ENCODE results near the gene COX6B1.
"Not testable (repeated sequence)": the region's sequence is repeated elsewhere in the genome, so short reads cannot be mapped to it uniquely, and the experiment has no call there.

COX6B1 gene, protein sequence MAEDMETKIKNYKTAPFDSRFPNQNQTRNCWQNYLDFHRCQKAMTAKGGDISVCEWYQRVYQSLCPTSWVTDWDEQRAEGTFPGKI
- 53.4 to 68.3 reads per million in 2 donors for total RNA-seq

- DNase-seq, result peak; percentile 65
Measured at GRCh38 chr19:35648017-35648961, at the start of gene COX6B1. TSS of gene COX6B1 (plus strand) at chr19:35648323. CDS start at chr19:35651244, 2,921 bp downstream.

- DNase-seq, result no peak
Measured at GRCh38 chr19:35601971-35602370, 46.2 kb upstream of the COX6B1 start.

DNA sequence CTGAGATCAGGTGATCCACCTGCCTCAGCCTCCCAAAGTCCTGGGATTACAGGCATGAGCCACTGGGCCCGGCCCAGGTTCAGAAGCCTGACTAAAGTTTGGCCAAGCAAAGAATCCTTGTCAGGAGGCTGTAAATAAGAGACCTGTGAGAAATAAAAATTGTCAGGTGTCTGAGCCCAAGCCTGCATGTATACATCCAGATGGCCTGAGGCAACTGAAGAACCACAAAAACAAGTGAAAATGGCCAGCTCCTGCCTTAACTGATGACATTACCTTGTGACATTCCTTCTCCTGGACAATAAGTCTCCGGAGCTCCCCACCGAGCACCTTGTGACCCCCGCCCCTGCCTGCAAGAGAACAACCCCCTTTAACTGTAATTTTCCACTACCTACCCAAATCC is 43.7 kb upstream of the COX6B1 start:
- DNase-seq, result not testable (repeated sequence)

DNA sequence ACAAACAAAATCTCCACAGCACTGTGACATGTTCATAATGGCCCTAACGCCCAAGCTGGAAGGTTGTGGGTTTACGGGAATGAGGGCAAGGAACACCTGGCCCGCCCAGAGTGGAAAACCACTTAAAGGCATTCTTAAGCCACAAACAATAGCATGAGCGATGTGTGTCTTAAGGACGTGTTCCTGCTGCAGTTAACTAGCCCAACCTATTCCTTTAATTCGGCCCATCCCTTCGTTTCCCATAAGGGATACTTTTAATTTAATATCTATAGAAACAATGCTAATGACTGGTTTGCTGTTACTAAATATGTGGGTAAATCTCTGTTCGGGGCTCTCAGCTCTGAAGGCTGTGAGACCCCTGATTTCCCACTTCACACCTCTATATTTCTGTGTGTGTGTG is 41.0 kb upstream of the COX6B1 start:
- DNase-seq, result not testable (repeated sequence)

DNA sequence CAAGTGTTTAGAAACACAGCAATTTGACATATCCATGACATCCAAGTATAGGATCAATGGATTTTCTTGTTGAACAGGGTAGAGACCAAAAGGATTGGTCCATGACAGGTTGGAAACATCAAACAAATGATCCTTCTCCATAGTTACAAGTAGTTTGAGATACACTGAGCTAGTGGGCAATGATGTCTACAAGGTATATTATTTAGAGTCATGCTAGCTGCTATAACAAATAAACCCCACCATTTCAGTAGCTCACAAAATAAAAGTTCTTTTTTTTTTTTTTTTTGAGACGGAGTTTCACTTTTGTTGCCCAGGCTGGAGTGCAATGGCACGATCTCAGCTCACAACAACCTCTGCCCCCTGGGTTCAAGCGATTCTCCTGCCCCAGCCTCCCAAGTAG is 40.5 kb upstream of the COX6B1 start:
- DNase-seq, result no peak

DNA sequence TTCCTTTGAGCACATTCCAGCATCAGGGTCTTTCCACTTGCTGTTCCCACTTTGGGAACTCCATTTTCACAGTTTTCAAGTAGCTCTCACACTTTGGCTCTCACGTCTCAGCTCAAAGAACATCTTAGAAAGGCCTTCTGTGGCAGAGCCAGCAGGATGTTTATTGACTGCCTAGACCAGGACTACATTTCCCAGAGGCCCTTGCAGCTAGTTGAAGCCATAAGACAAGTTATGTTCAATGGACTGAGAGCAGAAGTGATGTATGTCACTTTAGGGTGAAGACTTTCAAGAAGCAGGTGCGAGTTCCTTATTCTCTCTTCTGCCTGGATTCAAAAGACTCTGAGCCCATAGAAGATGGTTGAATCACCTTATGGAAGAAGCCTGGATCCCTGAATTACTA is 39.9 kb upstream of the COX6B1 start:
- DNase-seq, result no peak

DNA sequence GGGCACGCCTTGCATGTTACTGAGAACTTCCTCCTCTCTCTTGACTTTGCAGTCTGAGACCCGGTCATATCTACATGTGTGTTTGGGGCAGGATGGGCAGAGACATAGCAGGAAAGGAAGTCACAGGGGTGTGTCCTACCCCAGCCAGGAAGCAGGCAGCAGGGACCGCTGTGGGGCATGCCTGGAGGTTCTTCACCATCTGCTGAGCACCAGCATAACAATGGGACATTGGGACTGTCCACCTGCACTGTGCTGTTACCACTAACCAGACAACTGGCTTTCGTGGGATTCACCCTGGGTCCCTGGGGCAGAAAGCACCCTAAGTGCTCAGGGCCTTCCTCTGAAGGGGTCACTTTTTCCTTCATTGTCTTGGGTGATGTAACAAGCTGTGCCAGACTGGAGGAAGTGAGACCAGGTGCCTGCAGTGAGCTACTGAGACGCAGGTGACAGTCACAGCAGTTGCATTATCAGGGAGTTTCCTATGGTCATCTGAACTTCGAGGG is 38.2 kb upstream of the COX6B1 start:
- DNase-seq, result no peak

DNA sequence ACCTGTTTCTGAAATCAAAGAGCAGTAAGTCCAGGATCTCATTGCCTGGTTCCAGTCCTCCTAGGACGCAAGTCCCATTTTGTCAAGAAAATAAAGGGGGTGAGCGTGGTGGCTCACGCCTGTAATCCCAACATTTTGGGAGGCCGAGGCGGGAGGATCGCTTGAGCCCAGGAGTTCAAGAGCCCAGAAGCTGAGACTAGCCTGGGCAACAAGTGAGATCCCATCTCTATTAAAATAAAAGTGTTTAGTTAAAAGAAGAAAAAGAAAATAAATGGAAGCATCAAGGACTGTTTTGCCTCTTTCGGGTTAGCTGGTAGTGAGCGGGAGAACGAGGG is 35.9 kb upstream of the COX6B1 start:
- no peak for DNase-seq

GRCh38 chr19:35612559-35613321 is 35.4 kb upstream of the COX6B1 start, which contains the start of gene HAUS5:
TSS of gene HAUS5 (plus strand) at chr19:35612735. CDS start at chr19:35612795, 60 bp downstream.
- DNase-seq, result peak; percentile 96

GRCh38 chr19:35613574-35613973 is 34.5 kb upstream of the COX6B1 start:
- DNase-seq, result no peak

GRCh38 chr19:35615036-35615435 is 33.1 kb upstream of the COX6B1 start:
- no peak for DNase-seq

GRCh38 chr19:35618857-35619256 is 29.3 kb upstream of the COX6B1 start:
- DNase-seq, result no peak

- DNase-seq, result no peak
Measured at GRCh38 chr19:35619290-35619923, 28.7 kb upstream of the COX6B1 start.

GRCh38 chr19:35620001-35620400 is 28.1 kb upstream of the COX6B1 start:
- DNase-seq, result no peak

DNA sequence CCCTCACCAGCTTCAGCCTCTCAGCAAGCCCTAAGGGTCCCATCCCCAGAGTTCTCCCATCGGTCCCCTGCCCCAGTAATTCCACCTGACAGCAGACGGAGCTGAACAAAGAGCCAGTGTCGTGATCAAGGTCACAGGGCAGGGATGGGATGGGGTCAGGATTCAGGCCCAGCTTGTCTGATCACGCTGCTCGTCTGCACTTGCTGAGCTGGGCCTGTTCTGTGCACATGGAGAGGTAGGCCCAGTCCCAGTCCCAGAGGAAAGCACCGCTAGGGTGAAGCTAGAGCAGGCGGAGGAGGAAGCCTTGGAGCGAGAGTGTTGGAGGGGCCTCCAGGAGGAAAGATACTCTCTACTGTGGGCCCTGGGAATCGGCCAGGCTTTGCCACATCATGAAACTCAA is 26.4 kb upstream of the COX6B1 start:
- DNase-seq, result no peak

- DNase-seq, result no peak
Measured at GRCh38 chr19:35622750-35623149, 25.4 kb upstream of the COX6B1 start.

GRCh38 chr19:35623327-35624010 is 24.7 kb upstream of the COX6B1 start:
- DNase-seq, result no peak

GRCh38 chr19:35628264-35628564 is 19.9 kb upstream of the COX6B1 start:
- no peak for DNase-seq

DNA sequence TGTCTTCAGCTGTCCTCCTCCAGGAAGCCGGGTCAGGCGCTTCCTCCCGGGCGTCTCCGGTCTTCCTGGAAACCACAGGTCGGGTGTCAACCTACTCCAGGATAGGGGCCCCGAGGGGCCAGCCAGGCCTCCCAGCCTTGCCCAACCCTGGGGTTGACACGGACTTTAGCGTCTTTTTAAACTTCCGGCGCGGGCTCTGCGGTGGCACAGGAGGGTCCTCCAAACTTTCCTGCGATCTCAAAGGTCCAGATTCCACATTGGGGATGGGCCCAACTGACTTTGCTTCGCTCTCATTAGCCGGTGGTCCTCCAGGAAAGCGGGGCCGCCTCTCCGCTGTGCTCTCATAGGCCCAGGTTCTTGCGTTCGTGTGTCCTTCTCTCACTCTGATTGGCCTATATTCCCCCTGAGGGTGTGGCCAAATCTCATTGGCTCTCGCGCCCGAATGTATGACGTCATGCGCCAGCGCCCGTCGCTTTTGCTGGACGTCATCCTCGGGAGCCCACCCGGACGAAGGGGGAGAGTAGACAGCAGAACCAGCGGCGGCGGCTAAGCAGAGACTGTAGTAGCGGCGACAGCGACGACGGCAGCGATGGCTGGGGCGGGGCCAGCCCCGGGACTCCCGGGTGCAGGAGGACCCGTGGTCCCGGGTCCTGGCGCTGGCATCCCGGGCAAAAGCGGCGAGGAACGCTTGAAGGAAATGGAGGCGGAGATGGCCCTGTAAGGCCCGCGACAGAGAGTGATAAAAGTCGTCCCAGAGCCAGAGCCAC is 19.4 kb upstream of the COX6B1 start, which contains the start of gene RBM42:
Gene RBM42 (plus strand): TSS at position 472 of the 767 bp plus-strand sequence. CDS start 118 bp downstream, at position 590.
- DNase-seq, result peak; percentile 89

DNA sequence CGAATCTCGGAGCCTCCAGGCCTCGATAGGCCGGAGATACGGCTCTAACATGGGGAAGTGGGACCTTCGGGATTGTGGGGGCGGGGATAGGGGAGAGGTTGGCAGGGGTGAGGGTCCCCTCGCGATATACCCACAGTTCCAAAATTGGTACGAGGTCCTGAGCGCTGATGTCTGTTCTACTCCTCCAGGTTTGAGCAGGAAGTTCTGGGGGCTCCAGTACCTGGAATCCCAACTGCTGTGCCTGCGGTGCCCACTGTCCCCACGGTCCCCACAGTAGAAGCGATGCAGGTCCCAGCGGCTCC is 18.8 kb upstream of the COX6B1 start:
- DNase-seq, result no peak

DNA sequence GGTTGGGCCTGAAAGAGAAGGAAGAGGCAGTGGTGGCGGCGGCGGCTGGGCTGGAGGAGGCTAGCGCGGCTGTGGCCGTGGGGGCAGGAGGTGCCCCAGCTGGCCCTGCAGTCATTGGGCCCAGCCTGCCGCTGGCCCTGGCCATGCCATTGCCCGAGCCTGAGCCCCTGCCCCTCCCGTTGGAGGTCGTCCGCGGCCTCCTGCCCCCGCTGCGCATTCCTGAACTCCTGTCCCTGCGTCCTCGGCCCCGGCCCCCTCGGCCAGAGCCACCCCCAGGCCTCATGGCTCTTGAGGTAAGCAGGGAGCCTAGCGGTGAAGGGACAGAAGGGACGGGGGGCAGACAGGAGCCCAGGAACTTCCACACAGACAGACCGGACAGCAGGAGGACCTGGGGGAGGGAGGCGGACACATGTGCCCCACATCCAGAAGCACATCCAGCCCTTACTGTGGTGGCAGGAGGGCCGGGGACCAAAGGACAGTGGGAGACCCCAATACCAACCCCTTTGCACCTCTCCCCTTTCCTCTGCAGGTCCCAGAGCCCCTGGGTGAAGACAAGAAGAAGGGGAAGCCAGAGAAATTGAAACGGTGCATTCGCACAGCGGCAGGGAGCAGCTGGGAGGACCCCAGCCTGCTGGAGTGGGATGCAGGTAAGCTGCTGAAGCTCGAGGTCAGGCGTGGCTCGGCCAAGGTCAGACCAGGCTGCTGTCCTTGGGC is 14.2 kb upstream of the COX6B1 start:
- no peak for DNase-seq

Measured in activated gamma-delta T cell (primary cell).